Measurements from ENCODE around the gene PNRC1. TPM values are rescaled to one million over a fixed set of nuclear protein-coding genes. Genes with fewer than 3 reads are reported as not detected.
A peak's percentile ranks its signal among the peaks of the same experiment; 100 is the strongest.
"Not testable (repeated sequence)": the region's sequence is repeated elsewhere in the genome, so short reads cannot be mapped to it uniquely, and the experiment has no call there.

PNRC1 gene
- total and polyA plus RNA-seq, 8 donors: 30.2 to 170 (median 115) TPM

GRCh38 chr6:89035252-89036101, 45.1 kb upstream of the PNRC1 start:
- no peaks in the 10 kb centered on the region for H3K36me3 ChIP-seq

GRCh38 chr6:89037141-89037900, 43.2 kb upstream of the PNRC1 start:
- no peaks in the 10 kb centered on the region for H3K36me3 ChIP-seq
- no peaks in the 10 kb centered on the region for H3K27me3 ChIP-seq
- FAIRE-seq: no peak
- intact Hi-C loops (cut with DNase I): no loop called here
- H3K9me3 ChIP-seq: no peaks in the 10 kb centered on the region
- WGBS, 2 donors: 58 to 71% methylated on average over 5 of the region's 5 CpGs
- no peak for TF ChIP-seq CTCF (IDR thresholded peaks at IDR 0.05)
- no peak for DNase-seq
- H3K27ac ChIP-seq: peak overlapping the region in 2 of 4 donors; percentile 83 to 88
- peaks cover 9 to 34% (median 28%) of the 10 kb centered on the region in 3 donors for H3K4me1 ChIP-seq
- H3K4me3 ChIP-seq: no peak overlapping the region
- ATAC-seq: no peak

More at GRCh38 chr6:89035252-89036101, 45.1 kb upstream of the PNRC1 start:
- 24 to 25% methylated on average over 14 of the region's 14 CpGs for WGBS, 2 donors
- TF ChIP-seq CTCF (IDR thresholded peaks at IDR 0.05): no peak
- ATAC-seq: peak; percentile 86 to 89 (median 88)
- DNase-seq: peak in 5 of 6 donors; percentile 64 to 81 (median 72)
- intact Hi-C loops (cut with DNase I): no loop called here
- H3K4me3 ChIP-seq: peak overlapping the region in 2 of 4 donors; percentile 1 to 3
- FAIRE-seq: peak; percentile 98
- H3K4me1 ChIP-seq: peaks cover 9 to 34% (median 28%) of the 10 kb centered on the region in 3 donors
- H3K27ac ChIP-seq: peak overlapping the region; percentile 58 to 88 (median 74)
- H3K9me3 ChIP-seq: no peaks in the 10 kb centered on the region
- no peaks in the 10 kb centered on the region for H3K27me3 ChIP-seq

- ATAC-seq; H3K27me3 ChIP-seq; H3K9me3 ChIP-seq; intact Hi-C loops (cut with DNase I); FAIRE-seq; DNase-seq; H3K36me3 ChIP-seq; H3K4me3 ChIP-seq: not testable (repeated sequence)
- Histone ChIP-seq H3K27ac (peak overlapping the region in 1 of 4 donors; percentile 88), H3K4me1 (peaks cover 9 to 34% (median 28%) of the 10 kb centered on the region in 3 donors)
These were observed 42.7 kb upstream of the PNRC1 start for GRCh38 chr6:89037901-89038293.

GRCh38 chr6:89042664-89043063, 37.9 kb upstream of the PNRC1 start:
- ATAC-seq: no peak
- H3K9me3 ChIP-seq: no peaks in the 10 kb centered on the region
- intact Hi-C loops (cut with DNase I): no loop called here
- WGBS, 2 donors: 64 to 67% methylated on average over 3 of the region's 3 CpGs
- no peak for TF ChIP-seq CTCF (IDR thresholded peaks at IDR 0.05)
- no peak overlapping the region for H3K4me3 ChIP-seq
- H3K4me1 ChIP-seq: peaks cover 0 to 3% (median 0%) of the 10 kb centered on the region in 3 donors
- H3K36me3 ChIP-seq: no peaks in the 10 kb centered on the region
- no peak overlapping the region for H3K27ac ChIP-seq
- no peak for FAIRE-seq
- no peaks in the 10 kb centered on the region for H3K27me3 ChIP-seq
- no peak for DNase-seq

- H3K9me3 ChIP-seq: no peaks in the 10 kb centered on the region
- intact Hi-C loops (cut with DNase I): no loop called here
- DNase-seq: no peak
These were observed 36.1 kb upstream of the PNRC1 start for GRCh38 chr6:89044328-89045010.

More at GRCh38 chr6:89044328-89045010, 36.1 kb upstream of the PNRC1 start:
- TF ChIP-seq CTCF (IDR thresholded peaks at IDR 0.05): no peak
- FAIRE-seq (no peak), ATAC-seq (no peak)
- H3K4me1 ChIP-seq: peaks cover 0 to 6% (median 0%) of the 10 kb centered on the region in 3 donors
- no peaks in the 10 kb centered on the region for H3K36me3 ChIP-seq
- 86% methylated on average over 8 of the region's 8 CpGs for WGBS, 2 donors
- H3K27ac ChIP-seq: no peak overlapping the region
- H3K4me3 ChIP-seq: no peak overlapping the region
- no peaks in the 10 kb centered on the region for H3K27me3 ChIP-seq
